ENCODE data around the gene HIC1.
A peak's percentile ranks its signal among the peaks of the same experiment; 100 is the strongest.

The HIC1 gene

GRCh38 chr17:2060385-2060658 lies 5.4 kb downstream of the HIC1 start:
- H3K36me3 ChIP-seq (ENCODE audit: control insufficient read depth, insufficient read depth, low read length): peaks cover 9% of the 10 kb centered on the region
- peak overlapping the region; percentile 53 for H3K9ac ChIP-seq (ENCODE audit: low read length)
- H3K4me3 ChIP-seq (ENCODE audit: low read length): no peak overlapping the region
- H3K9me3 ChIP-seq (ENCODE audit: control insufficient read depth, low read length): no peaks in the 10 kb centered on the region
- H3K27me3 ChIP-seq (ENCODE audit: control insufficient read depth, insufficient read depth, low read length): peaks cover 34% of the 10 kb centered on the region
- peaks cover 50% of the 10 kb centered on the region for H3K4me1 ChIP-seq (ENCODE audit: control insufficient read depth, insufficient read depth, low read length)

- H3K4me1 ChIP-seq (ENCODE audit: control insufficient read depth, insufficient read depth, low read length): peaks cover 49% of the 10 kb centered on the region
- peak overlapping the region; percentile 53 for H3K9ac ChIP-seq (ENCODE audit: low read length)
- peaks cover 9% of the 10 kb centered on the region for H3K36me3 ChIP-seq (ENCODE audit: control insufficient read depth, insufficient read depth, low read length)
- H3K4me3 ChIP-seq (ENCODE audit: low read length): no peak overlapping the region
- peaks cover 31% of the 10 kb centered on the region for H3K27me3 ChIP-seq (ENCODE audit: control insufficient read depth, insufficient read depth, low read length)
- no peaks in the 10 kb centered on the region for H3K9me3 ChIP-seq (ENCODE audit: control insufficient read depth, low read length)
These were observed 6.0 kb downstream of the HIC1 start for GRCh38 chr17:2060681-2061440.

- no peaks in the 10 kb centered on the region for H3K9me3 ChIP-seq (ENCODE audit: control insufficient read depth, low read length)
- H3K36me3 ChIP-seq (ENCODE audit: control insufficient read depth, insufficient read depth, low read length): peaks cover 9% of the 10 kb centered on the region
- peaks cover 25% of the 10 kb centered on the region for H3K27me3 ChIP-seq (ENCODE audit: control insufficient read depth, insufficient read depth, low read length)
- H3K4me3 ChIP-seq (ENCODE audit: low read length): no peak overlapping the region
- peaks cover 46% of the 10 kb centered on the region for H3K4me1 ChIP-seq (ENCODE audit: control insufficient read depth, insufficient read depth, low read length)
- peak overlapping the region; percentile 26 for H3K9ac ChIP-seq (ENCODE audit: low read length)
These were observed 6.6 kb downstream of the HIC1 start for GRCh38 chr17:2061441-2061958.

GRCh38 chr17:2062571-2063183 lies 7.8 kb downstream of the HIC1 start:
- no peak overlapping the region for H3K4me3 ChIP-seq (ENCODE audit: low read length)
- no peaks in the 10 kb centered on the region for H3K9me3 ChIP-seq (ENCODE audit: control insufficient read depth, low read length)
- H3K36me3 ChIP-seq (ENCODE audit: control insufficient read depth, insufficient read depth, low read length): peaks cover 9% of the 10 kb centered on the region
- peaks cover 15% of the 10 kb centered on the region for H3K27me3 ChIP-seq (ENCODE audit: control insufficient read depth, insufficient read depth, low read length)
- peaks cover 53% of the 10 kb centered on the region for H3K4me1 ChIP-seq (ENCODE audit: control insufficient read depth, insufficient read depth, low read length)
- H3K9ac ChIP-seq (ENCODE audit: low read length): peak overlapping the region; percentile 35

- peaks cover 7% of the 10 kb centered on the region for H3K27me3 ChIP-seq (ENCODE audit: control insufficient read depth, insufficient read depth, low read length)
- H3K4me1 ChIP-seq (ENCODE audit: control insufficient read depth, insufficient read depth, low read length): peaks cover 49% of the 10 kb centered on the region
- no peaks in the 10 kb centered on the region for H3K9me3 ChIP-seq (ENCODE audit: control insufficient read depth, low read length)
- no peak overlapping the region for H3K9ac ChIP-seq (ENCODE audit: low read length)
- H3K4me3 ChIP-seq (ENCODE audit: low read length): no peak overlapping the region
- peaks cover 9% of the 10 kb centered on the region for H3K36me3 ChIP-seq (ENCODE audit: control insufficient read depth, insufficient read depth, low read length)
These were observed 8.6 kb downstream of the HIC1 start for GRCh38 chr17:2063261-2064146.

- Histone ChIP-seq H3K4me1 (ENCODE audit: control insufficient read depth, insufficient read depth, low read length) (peaks cover 43% of the 10 kb centered on the region), H3K9ac (ENCODE audit: low read length) (no peak overlapping the region), H3K9me3 (ENCODE audit: control insufficient read depth, low read length) (no peaks in the 10 kb centered on the region), H3K4me3 (ENCODE audit: low read length) (no peak overlapping the region), H3K27me3 (ENCODE audit: control insufficient read depth, insufficient read depth, low read length) (peaks cover 2% of the 10 kb centered on the region), H3K36me3 (ENCODE audit: control insufficient read depth, insufficient read depth, low read length) (peaks cover 9% of the 10 kb centered on the region)
These were observed 9.2 kb downstream of the HIC1 start for GRCh38 chr17:2064147-2064489.

- no peak overlapping the region for H3K4me3 ChIP-seq (ENCODE audit: low read length)
- no peaks in the 10 kb centered on the region for H3K27me3 ChIP-seq (ENCODE audit: control insufficient read depth, insufficient read depth, low read length)
- H3K36me3 ChIP-seq (ENCODE audit: control insufficient read depth, insufficient read depth, low read length): peaks cover 9% of the 10 kb centered on the region
- H3K4me1 ChIP-seq (ENCODE audit: control insufficient read depth, insufficient read depth, low read length): peaks cover 42% of the 10 kb centered on the region
- no peak overlapping the region for H3K9ac ChIP-seq (ENCODE audit: low read length)
- H3K9me3 ChIP-seq (ENCODE audit: control insufficient read depth, low read length): no peaks in the 10 kb centered on the region
These were observed 9.6 kb downstream of the HIC1 start for GRCh38 chr17:2064520-2064971.

GRCh38 chr17:2064980-2065785 lies 10.3 kb downstream of the HIC1 start:
- H3K4me3 ChIP-seq (ENCODE audit: low read length): no peak overlapping the region
- peaks cover 39% of the 10 kb centered on the region for H3K4me1 ChIP-seq (ENCODE audit: control insufficient read depth, insufficient read depth, low read length)
- H3K27me3 ChIP-seq (ENCODE audit: control insufficient read depth, insufficient read depth, low read length): no peaks in the 10 kb centered on the region
- peaks cover 9% of the 10 kb centered on the region for H3K36me3 ChIP-seq (ENCODE audit: control insufficient read depth, insufficient read depth, low read length)
- no peaks in the 10 kb centered on the region for H3K9me3 ChIP-seq (ENCODE audit: control insufficient read depth, low read length)
- no peak overlapping the region for H3K9ac ChIP-seq (ENCODE audit: low read length)

GRCh38 chr17:2065949-2066400 lies 11.1 kb downstream of the HIC1 start:
- Histone ChIP-seq H3K9me3 (ENCODE audit: control insufficient read depth, low read length) (no peaks in the 10 kb centered on the region), H3K4me3 (ENCODE audit: low read length) (no peak overlapping the region), H3K27me3 (ENCODE audit: control insufficient read depth, insufficient read depth, low read length) (no peaks in the 10 kb centered on the region), H3K9ac (ENCODE audit: low read length) (no peak overlapping the region), H3K4me1 (ENCODE audit: control insufficient read depth, insufficient read depth, low read length) (peaks cover 39% of the 10 kb centered on the region), H3K36me3 (ENCODE audit: control insufficient read depth, insufficient read depth, low read length) (peaks cover 6% of the 10 kb centered on the region)

GRCh38 chr17:2067048-2067561 lies 12.2 kb downstream of the HIC1 start:
- no peak overlapping the region for H3K4me3 ChIP-seq (ENCODE audit: low read length)
- no peaks in the 10 kb centered on the region for H3K9me3 ChIP-seq (ENCODE audit: control insufficient read depth, low read length)
- no peaks in the 10 kb centered on the region for H3K27me3 ChIP-seq (ENCODE audit: control insufficient read depth, insufficient read depth, low read length)
- peaks cover 4% of the 10 kb centered on the region for H3K36me3 ChIP-seq (ENCODE audit: control insufficient read depth, insufficient read depth, low read length)
- H3K9ac ChIP-seq (ENCODE audit: low read length): no peak overlapping the region
- H3K4me1 ChIP-seq (ENCODE audit: control insufficient read depth, insufficient read depth, low read length): peaks cover 33% of the 10 kb centered on the region

GRCh38 chr17:2067608-2068024 lies 12.7 kb downstream of the HIC1 start:
- Histone ChIP-seq H3K9ac (ENCODE audit: low read length) (no peak overlapping the region), H3K36me3 (ENCODE audit: control insufficient read depth, insufficient read depth, low read length) (no peaks in the 10 kb centered on the region), H3K27me3 (ENCODE audit: control insufficient read depth, insufficient read depth, low read length) (no peaks in the 10 kb centered on the region), H3K4me3 (ENCODE audit: low read length) (no peak overlapping the region), H3K9me3 (ENCODE audit: control insufficient read depth, low read length) (no peaks in the 10 kb centered on the region), H3K4me1 (ENCODE audit: control insufficient read depth, insufficient read depth, low read length) (peaks cover 32% of the 10 kb centered on the region)

Data from mucosa of stomach (tissue), 1 donor.